Measurements from ENCODE around the gene CLEC16A.

The CLEC16A gene

GRCh38 chr16:11138769-11139325 is 194.5 kb downstream of the CLEC16A start:
- ATAC-seq (no peak), DNase-seq (ENCODE audit: low spot score in 2 of 2) (no peak)
- H3K36me3 Mint-ChIP-seq, result peaks cover 16% of the 10 kb centered on the region
- H3K27ac Mint-ChIP-seq, result peak overlapping the region; percentile 82
- H3K4me1 Mint-ChIP-seq, result peaks cover 27% of the 10 kb centered on the region
- H3K9me3 Mint-ChIP-seq, result no peaks in the 10 kb centered on the region
- no peak overlapping the region for H3K4me3 Mint-ChIP-seq

- ATAC-seq, result no peak
- H3K27ac Mint-ChIP-seq, result peak overlapping the region; percentile 82
- DNase-seq (ENCODE audit: low spot score in 2 of 2), result no peak
- peak overlapping the region; percentile 27 for H3K4me3 Mint-ChIP-seq
- H3K4me1 Mint-ChIP-seq, result peaks cover 27% of the 10 kb centered on the region
- H3K9me3 Mint-ChIP-seq, result no peaks in the 10 kb centered on the region
- peaks cover 16% of the 10 kb centered on the region for H3K36me3 Mint-ChIP-seq
Observed at GRCh38 chr16:11139326-11140097, 195.1 kb downstream of the CLEC16A start.

- ATAC-seq, result no peak
- H3K9me3 Mint-ChIP-seq, result no peaks in the 10 kb centered on the region
- DNase-seq (ENCODE audit: low spot score in 2 of 2), result no peak
- H3K36me3 Mint-ChIP-seq, result peaks cover 12% of the 10 kb centered on the region
- peak overlapping the region; percentile 82 for H3K27ac Mint-ChIP-seq
- H3K4me3 Mint-ChIP-seq, result peak overlapping the region; percentile 27
- peaks cover 23% of the 10 kb centered on the region for H3K4me1 Mint-ChIP-seq
Observed at GRCh38 chr16:11140098-11140375, 195.7 kb downstream of the CLEC16A start.

GRCh38 chr16:11140466-11140865 is 196.1 kb downstream of the CLEC16A start:
- Mint-ChIP-seq H3K4me1 (peaks cover 23% of the 10 kb centered on the region), H3K36me3 (peaks cover 8% of the 10 kb centered on the region), H3K9me3 (no peaks in the 10 kb centered on the region), H3K27ac (peak overlapping the region; percentile 82), H3K4me3 (peak overlapping the region; percentile 27)
- no peak for ATAC-seq
- DNase-seq (ENCODE audit: low spot score in 2 of 2), result no peak

GRCh38 chr16:11140867-11141266 is 196.5 kb downstream of the CLEC16A start:
- H3K4me1 Mint-ChIP-seq, result peaks cover 23% of the 10 kb centered on the region
- H3K9me3 Mint-ChIP-seq, result no peaks in the 10 kb centered on the region
- peak overlapping the region; percentile 32 for H3K27ac Mint-ChIP-seq

GRCh38 chr16:11141409-11142260 is 197.3 kb downstream of the CLEC16A start:
- DNase-seq (ENCODE audit: low spot score in 2 of 2) (no peak), ATAC-seq (peak; percentile 16)
- no peaks in the 10 kb centered on the region for H3K36me3 Mint-ChIP-seq
- no peaks in the 10 kb centered on the region for H3K9me3 Mint-ChIP-seq
- H3K4me1 Mint-ChIP-seq, result peaks cover 23% of the 10 kb centered on the region
- no peak overlapping the region for H3K4me3 Mint-ChIP-seq
- H3K27ac Mint-ChIP-seq, result peak overlapping the region; percentile 32

More at GRCh38 chr16:11140867-11141266, 196.5 kb downstream of the CLEC16A start:
- Mint-ChIP-seq H3K36me3 (peaks cover 4% of the 10 kb centered on the region), H3K4me3 (no peak overlapping the region)
- DNase-seq (ENCODE audit: low spot score in 2 of 2) (no peak), ATAC-seq (no peak)

GRCh38 chr16:11142261-11142630 is 197.9 kb downstream of the CLEC16A start:
- H3K9me3 Mint-ChIP-seq, result no peaks in the 10 kb centered on the region
- no peaks in the 10 kb centered on the region for H3K36me3 Mint-ChIP-seq
- no peak overlapping the region for H3K4me3 Mint-ChIP-seq
- H3K4me1 Mint-ChIP-seq, result peaks cover 23% of the 10 kb centered on the region
- peak overlapping the region; percentile 50 for H3K27ac Mint-ChIP-seq
- ATAC-seq, result no peak
- no peak for DNase-seq (ENCODE audit: low spot score in 2 of 2)

- Mint-ChIP-seq H3K9me3 (no peaks in the 10 kb centered on the region), H3K4me1 (peaks cover 19% of the 10 kb centered on the region), H3K4me3 (no peak overlapping the region), H3K36me3 (no peaks in the 10 kb centered on the region), H3K27ac (peak overlapping the region; percentile 50)
- DNase-seq (ENCODE audit: low spot score in 2 of 2) (no peak), ATAC-seq (no peak)
Observed at GRCh38 chr16:11142951-11143350, 198.6 kb downstream of the CLEC16A start.

GRCh38 chr16:11143372-11144035 is 199.1 kb downstream of the CLEC16A start:
- no peak for DNase-seq (ENCODE audit: low spot score in 2 of 2)
- Mint-ChIP-seq H3K36me3 (no peaks in the 10 kb centered on the region), H3K4me1 (peaks cover 14% of the 10 kb centered on the region), H3K4me3 (no peak overlapping the region), H3K9me3 (no peaks in the 10 kb centered on the region), H3K27ac (peak overlapping the region; percentile 50)
- no peak for ATAC-seq

- peaks cover 14% of the 10 kb centered on the region for H3K4me1 Mint-ChIP-seq
- no peak overlapping the region for H3K4me3 Mint-ChIP-seq
- H3K27ac Mint-ChIP-seq, result peak overlapping the region; percentile 29
- no peaks in the 10 kb centered on the region for H3K36me3 Mint-ChIP-seq
- ATAC-seq, result no peak
- DNase-seq (ENCODE audit: low spot score in 2 of 2), result no peak
- no peaks in the 10 kb centered on the region for H3K9me3 Mint-ChIP-seq
Observed at GRCh38 chr16:11144122-11144521, 199.8 kb downstream of the CLEC16A start.

GRCh38 chr16:11145173-11145818 is 200.9 kb downstream of the CLEC16A start:
- Mint-ChIP-seq H3K9me3 (no peaks in the 10 kb centered on the region), H3K4me1 (peaks cover 4% of the 10 kb centered on the region), H3K36me3 (no peaks in the 10 kb centered on the region), H3K27ac (no peak overlapping the region), H3K4me3 (no peak overlapping the region)
- no peak for DNase-seq (ENCODE audit: low spot score in 2 of 2)
- no peak for ATAC-seq

- no peaks in the 10 kb centered on the region for H3K9me3 Mint-ChIP-seq
- DNase-seq (ENCODE audit: low spot score in 2 of 2) (no peak), ATAC-seq (no peak)
- H3K36me3 Mint-ChIP-seq, result no peaks in the 10 kb centered on the region
- no peak overlapping the region for H3K27ac Mint-ChIP-seq
- no peaks in the 10 kb centered on the region for H3K4me1 Mint-ChIP-seq
- H3K4me3 Mint-ChIP-seq, result no peak overlapping the region
Observed at GRCh38 chr16:11145819-11146211, 201.5 kb downstream of the CLEC16A start.

- Mint-ChIP-seq H3K4me3 (no peak overlapping the region), H3K27ac (no peak overlapping the region), H3K4me1 (peaks cover under 1% of the 10 kb centered on the region), H3K36me3 (no peaks in the 10 kb centered on the region), H3K9me3 (no peaks in the 10 kb centered on the region)
- ATAC-seq, result no peak
- DNase-seq (ENCODE audit: low spot score in 2 of 2), result no peak
Observed at GRCh38 chr16:11147033-11147753, 202.8 kb downstream of the CLEC16A start.

GRCh38 chr16:11147754-11148444 is 203.5 kb downstream of the CLEC16A start:
- no peak for DNase-seq (ENCODE audit: low spot score in 2 of 2)
- Mint-ChIP-seq H3K9me3 (no peaks in the 10 kb centered on the region), H3K27ac (no peak overlapping the region), H3K36me3 (no peaks in the 10 kb centered on the region), H3K4me3 (no peak overlapping the region), H3K4me1 (peaks cover 8% of the 10 kb centered on the region)
- no peak for ATAC-seq
